Limb (tissue), 2 donors: ENCODE results near the gene HPD.

Experiments
- DNase-seq, 2 donors: peaks; one replicate each; pipeline ENCODE4 v3.0.0-alpha.2; 2016; ENCODE audit errors: extremely low spot score in 2 of 2

HPD gene

GRCh38 chr12:121828826-121829225, 29.8 kb downstream of the HPD start:
- no peak for DNase-seq

- DNase-seq = no peak
These were observed 30.4 kb downstream of the HPD start for GRCh38 chr12:121828306-121828705.

GRCh38 chr12:121827351-121828099, 31.1 kb downstream of the HPD start:
- no peak for DNase-seq

- no peak for DNase-seq
These were observed 32.1 kb downstream of the HPD start for GRCh38 chr12:121826318-121827150.

GRCh38 chr12:121825041-121825523, 33.6 kb downstream of the HPD start:
- no peak for DNase-seq

GRCh38 chr12:121823727-121824115, 34.9 kb downstream of the HPD start:
- no peak for DNase-seq

GRCh38 chr12:121823101-121823726, 35.4 kb downstream of the HPD start:
- DNase-seq = no peak

GRCh38 chr12:121822393-121823100, 36.1 kb downstream of the HPD start:
- DNase-seq = no peak

- DNase-seq = no peak
These were observed 38.6 kb downstream of the HPD start for GRCh38 chr12:121820056-121820455.

- no peak for DNase-seq
These were observed 39.3 kb downstream of the HPD start for GRCh38 chr12:121819212-121819949.

GRCh38 chr12:121817648-121818043, 41.0 kb downstream of the HPD start:
- no peak for DNase-seq

GRCh38 chr12:121816925-121817647, 41.6 kb downstream of the HPD start:
- peak in 1 of 2 donors; percentile 23 for DNase-seq

- no peak for DNase-seq
These were observed 43.4 kb downstream of the HPD start for GRCh38 chr12:121815263-121815662.

GRCh38 chr12:121814429-121815119, 44.1 kb downstream of the HPD start:
- peak in 1 of 2 donors; percentile 23 for DNase-seq

- DNase-seq = peak in 1 of 2 donors; percentile 27
These were observed 44.7 kb downstream of the HPD start for GRCh38 chr12:121813951-121814350.

GRCh38 chr12:121812921-121813896, 45.5 kb downstream of the HPD start:
- no peak for DNase-seq

- DNase-seq = peak in 1 of 2 donors; percentile 81
These were observed 46.3 kb downstream of the HPD start for GRCh38 chr12:121812320-121812871.
